HEK293 (cell line): ENCODE measurements around the gene SLC48A1.

ENCODE experiments used
- TCF7L2 ChIP-seq: IDR thresholded peaks from 2 replicates; pipeline ENCODE4 v1.6.1; 2011; ENCODE audit warnings: low read depth, mild to moderate bottlenecking, inconsistent platforms, low read length, moderate library complexity, borderline replicate concordance
- TRIM28 ChIP-seq: IDR thresholded peaks from 2 replicates; pipeline ENCODE4 v1.6.1; 2011; ENCODE audit warnings: low read length, control low read depth, borderline replicate concordance
- ZNF146 ChIP-seq: fragments of 450-650 bp; formaldehyde crosslinking; IDR thresholded peaks from 2 replicates; pipeline ENCODE4 v1.5.1; 2016; ENCODE audit warnings: missing biosample characterization, missing genetic modification characterization
- ZNF558 ChIP-seq: fragments of 450-650 bp; formaldehyde crosslinking; IDR thresholded peaks from 2 replicates; pipeline ENCODE4 v1.5.1; 2016; ENCODE audit warnings: missing biosample characterization, missing genetic modification characterization
- TF ChIP-seq, protein P1 (sequence below): fragments of 450-650 bp; formaldehyde crosslinking; IDR thresholded peaks from 2 replicates; pipeline ENCODE4 v1.5.1; 2016; ENCODE audit warnings: missing biosample characterization, missing genetic modification characterization
- TF ChIP-seq, protein P2 (sequence below): fragments of 450-650 bp; formaldehyde crosslinking; optimal IDR thresholded peaks from 2 replicates; pipeline ENCODE3; 2016; ENCODE audit warnings: missing biosample characterization, mild to moderate bottlenecking, missing genetic modification characterization
- TF ChIP-seq, protein P3 (sequence below): fragments of 450-650 bp; IDR thresholded peaks from 2 replicates; pipeline ENCODE4 v1.5.1; 2018; ENCODE audit warnings: missing biosample characterization, mild to moderate bottlenecking, missing genetic modification characterization

DNA sequence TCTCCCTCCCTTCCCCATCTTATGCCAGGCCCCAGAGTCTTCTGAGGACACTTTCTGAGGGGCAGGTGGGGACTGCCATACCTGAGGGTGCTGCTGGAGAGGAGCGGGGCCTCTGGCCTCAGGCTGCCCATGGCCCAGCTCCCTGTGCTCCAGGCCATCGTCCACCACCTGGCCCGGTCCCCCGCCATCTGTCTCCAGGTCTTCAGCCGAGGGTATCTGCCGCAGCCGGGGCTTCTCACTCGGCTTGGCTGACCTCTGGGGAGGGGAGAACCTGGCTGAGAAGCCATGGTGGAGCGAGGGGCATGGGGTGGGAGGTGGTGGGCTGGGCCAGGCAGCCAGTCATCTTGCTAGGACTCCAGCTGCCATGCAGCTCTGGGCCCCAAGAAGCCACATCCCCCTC, 21.6 kb downstream of the SLC48A1 start:
- TF ChIP-seq, protein P1, sequence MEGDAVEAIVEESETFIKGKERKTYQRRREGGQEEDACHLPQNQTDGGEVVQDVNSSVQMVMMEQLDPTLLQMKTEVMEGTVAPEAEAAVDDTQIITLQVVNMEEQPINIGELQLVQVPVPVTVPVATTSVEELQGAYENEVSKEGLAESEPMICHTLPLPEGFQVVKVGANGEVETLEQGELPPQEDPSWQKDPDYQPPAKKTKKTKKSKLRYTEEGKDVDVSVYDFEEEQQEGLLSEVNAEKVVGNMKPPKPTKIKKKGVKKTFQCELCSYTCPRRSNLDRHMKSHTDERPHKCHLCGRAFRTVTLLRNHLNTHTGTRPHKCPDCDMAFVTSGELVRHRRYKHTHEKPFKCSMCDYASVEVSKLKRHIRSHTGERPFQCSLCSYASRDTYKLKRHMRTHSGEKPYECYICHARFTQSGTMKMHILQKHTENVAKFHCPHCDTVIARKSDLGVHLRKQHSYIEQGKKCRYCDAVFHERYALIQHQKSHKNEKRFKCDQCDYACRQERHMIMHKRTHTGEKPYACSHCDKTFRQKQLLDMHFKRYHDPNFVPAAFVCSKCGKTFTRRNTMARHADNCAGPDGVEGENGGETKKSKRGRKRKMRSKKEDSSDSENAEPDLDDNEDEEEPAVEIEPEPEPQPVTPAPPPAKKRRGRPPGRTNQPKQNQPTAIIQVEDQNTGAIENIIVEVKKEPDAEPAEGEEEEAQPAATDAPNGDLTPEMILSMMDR: no peak
- TF ChIP-seq, protein P2, sequence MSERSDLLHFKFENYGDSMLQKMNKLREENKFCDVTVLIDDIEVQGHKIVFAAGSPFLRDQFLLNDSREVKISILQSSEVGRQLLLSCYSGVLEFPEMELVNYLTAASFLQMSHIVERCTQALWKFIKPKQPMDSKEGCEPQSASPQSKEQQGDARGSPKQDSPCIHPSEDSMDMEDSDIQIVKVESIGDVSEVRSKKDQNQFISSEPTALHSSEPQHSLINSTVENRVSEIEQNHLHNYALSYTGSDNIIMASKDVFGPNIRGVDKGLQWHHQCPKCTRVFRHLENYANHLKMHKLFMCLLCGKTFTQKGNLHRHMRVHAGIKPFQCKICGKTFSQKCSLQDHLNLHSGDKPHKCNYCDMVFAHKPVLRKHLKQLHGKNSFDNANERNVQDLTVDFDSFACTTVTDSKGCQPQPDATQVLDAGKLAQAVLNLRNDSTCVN (tag by site-specific recombination): no peak
- TF ChIP-seq ZNF558 (tag by site-specific recombination): no peak
- TF ChIP-seq, protein P3, sequence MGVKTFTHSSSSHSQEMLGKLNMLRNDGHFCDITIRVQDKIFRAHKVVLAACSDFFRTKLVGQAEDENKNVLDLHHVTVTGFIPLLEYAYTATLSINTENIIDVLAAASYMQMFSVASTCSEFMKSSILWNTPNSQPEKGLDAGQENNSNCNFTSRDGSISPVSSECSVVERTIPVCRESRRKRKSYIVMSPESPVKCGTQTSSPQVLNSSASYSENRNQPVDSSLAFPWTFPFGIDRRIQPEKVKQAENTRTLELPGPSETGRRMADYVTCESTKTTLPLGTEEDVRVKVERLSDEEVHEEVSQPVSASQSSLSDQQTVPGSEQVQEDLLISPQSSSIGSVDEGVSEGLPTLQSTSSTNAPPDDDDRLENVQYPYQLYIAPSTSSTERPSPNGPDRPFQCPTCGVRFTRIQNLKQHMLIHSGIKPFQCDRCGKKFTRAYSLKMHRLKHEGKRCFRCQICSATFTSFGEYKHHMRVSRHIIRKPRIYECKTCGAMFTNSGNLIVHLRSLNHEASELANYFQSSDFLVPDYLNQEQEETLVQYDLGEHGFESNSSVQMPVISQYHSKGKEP (tag by site-specific recombination): no peak
- TF ChIP-seq TCF7L2: no peak
- no peak for TF ChIP-seq ZNF146 (tag by site-specific recombination)
- no peak for TF ChIP-seq TRIM28
